RWPE1 (cell line): ENCODE measurements around the gene GRK3.

Experiments used
- CTCF ChIA-PET: fragments of 350-600 bp; sonication (Branson Sonifier 250); formaldehyde crosslinking; extraction: SDS; loops from one replicate; lab custom pipeline; 2021; lab: Yijun Ruan, JAX
- POLR2A ChIA-PET: fragments of 400-600 bp; formaldehyde crosslinking; extraction: SDS; loops from one replicate; lab custom pipeline; 2020; ENCODE audit warnings: antibody characterized with exemption; ENCODE audit not compliant: low non-redundant PET; lab: Yijun Ruan, JAX
- DNase-seq: peaks from one replicate; pipeline ENCODE4 v3.0.0; 2012; ENCODE audit warnings: low spot score
- H3K27ac ChIP-seq: fragments of 450-650 bp; 2 replicates; pipeline ENCODE4 v1.5.1; 2017
- CTCF ChIP-seq: fragments of 450-650 bp; conservative IDR thresholded peaks from 2 replicates; pipeline ENCODE4 v1.5.1; 2017; ENCODE audit warnings: low read depth, mild to moderate bottlenecking

The GRK3 gene

GRCh38 chr22:25628494-25628893, 64.0 kb downstream of the GRK3 start:
- no peak for TF ChIP-seq CTCF
- POLR2A ChIA-PET: no interaction called here
- CTCF ChIA-PET: no interaction called here
- H3K27ac ChIP-seq: no peak overlapping the region
- no peak for DNase-seq

- POLR2A ChIA-PET: no interaction called here
Measured at GRCh38 chr22:25629613-25630012, 65.1 kb downstream of the GRK3 start.

GRCh38 chr22:25630447-25630846, 66.0 kb downstream of the GRK3 start:
- H3K27ac ChIP-seq: no peak overlapping the region
- CTCF ChIA-PET: no interaction called here
- POLR2A ChIA-PET: no interaction called here
- TF ChIP-seq CTCF: no peak
- DNase-seq: no peak

More at GRCh38 chr22:25629613-25630012, 65.1 kb downstream of the GRK3 start:
- DNase-seq: no peak
- no peak for TF ChIP-seq CTCF
- no peak overlapping the region for H3K27ac ChIP-seq
- CTCF ChIA-PET: no interaction called here

- POLR2A ChIA-PET: no interaction called here
- CTCF ChIA-PET: no interaction called here
- no peak for TF ChIP-seq CTCF
- no peak for DNase-seq
- H3K27ac ChIP-seq: no peak overlapping the region
Measured at GRCh38 chr22:25636323-25636722, 71.8 kb downstream of the GRK3 start.

- ChIA-PET POLR2A (no interaction called here), CTCF (no interaction called here)
Measured at GRCh38 chr22:25637032-25637431, 72.6 kb downstream of the GRK3 start.

GRCh38 chr22:25637672-25638071, 73.2 kb downstream of the GRK3 start:
- TF ChIP-seq CTCF: no peak
- no peak overlapping the region for H3K27ac ChIP-seq
- POLR2A ChIA-PET: no interaction called here
- no peak for DNase-seq
- CTCF ChIA-PET: no interaction called here

More at GRCh38 chr22:25637032-25637431, 72.6 kb downstream of the GRK3 start:
- no peak for TF ChIP-seq CTCF
- no peak for DNase-seq
- no peak overlapping the region for H3K27ac ChIP-seq

GRCh38 chr22:25638638-25639037, 74.2 kb downstream of the GRK3 start:
- no peak for TF ChIP-seq CTCF
- ChIA-PET CTCF (no interaction called here), POLR2A (no interaction called here)
- no peak for DNase-seq
- H3K27ac ChIP-seq: no peak overlapping the region
